ENCODE results near the gene POMT2.

DNA sequence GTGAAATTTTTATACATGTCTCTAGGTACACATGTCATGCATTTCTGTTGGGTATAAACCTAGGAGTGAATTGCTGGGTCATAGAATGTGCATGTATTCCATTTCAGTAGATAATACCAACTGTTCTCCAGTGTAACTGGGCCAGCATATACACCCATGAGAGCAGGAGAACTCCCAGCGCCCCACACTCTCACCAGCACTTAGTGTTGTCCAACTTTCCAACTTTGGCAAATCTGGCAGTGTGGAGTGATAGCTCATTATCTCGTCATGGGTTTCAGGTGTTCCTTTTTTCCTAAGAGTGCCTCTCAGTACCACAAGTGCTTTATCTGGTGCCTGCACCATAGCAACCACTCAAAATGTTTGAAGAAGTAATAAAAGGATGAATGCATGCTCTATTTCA lies 89.8 kb downstream of the POMT2 start:
- TF ChIP-seq POLR2A (IDR thresholded peaks at IDR 0.05) = no peak
- TF ChIP-seq, protein P1, sequence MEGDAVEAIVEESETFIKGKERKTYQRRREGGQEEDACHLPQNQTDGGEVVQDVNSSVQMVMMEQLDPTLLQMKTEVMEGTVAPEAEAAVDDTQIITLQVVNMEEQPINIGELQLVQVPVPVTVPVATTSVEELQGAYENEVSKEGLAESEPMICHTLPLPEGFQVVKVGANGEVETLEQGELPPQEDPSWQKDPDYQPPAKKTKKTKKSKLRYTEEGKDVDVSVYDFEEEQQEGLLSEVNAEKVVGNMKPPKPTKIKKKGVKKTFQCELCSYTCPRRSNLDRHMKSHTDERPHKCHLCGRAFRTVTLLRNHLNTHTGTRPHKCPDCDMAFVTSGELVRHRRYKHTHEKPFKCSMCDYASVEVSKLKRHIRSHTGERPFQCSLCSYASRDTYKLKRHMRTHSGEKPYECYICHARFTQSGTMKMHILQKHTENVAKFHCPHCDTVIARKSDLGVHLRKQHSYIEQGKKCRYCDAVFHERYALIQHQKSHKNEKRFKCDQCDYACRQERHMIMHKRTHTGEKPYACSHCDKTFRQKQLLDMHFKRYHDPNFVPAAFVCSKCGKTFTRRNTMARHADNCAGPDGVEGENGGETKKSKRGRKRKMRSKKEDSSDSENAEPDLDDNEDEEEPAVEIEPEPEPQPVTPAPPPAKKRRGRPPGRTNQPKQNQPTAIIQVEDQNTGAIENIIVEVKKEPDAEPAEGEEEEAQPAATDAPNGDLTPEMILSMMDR (IDR thresholded peaks at IDR 0.05) = no peak
- TF ChIP-seq POLR2AphosphoS5 (IDR thresholded peaks at IDR 0.05) = no peak
- TF ChIP-seq EP300 (IDR thresholded peaks at IDR 0.05) = no peak
